ENCODE data around the gene C1QL4.
A peak's percentile ranks its signal among the peaks of the same experiment; 100 is the strongest.

The C1QL4 gene

DNA sequence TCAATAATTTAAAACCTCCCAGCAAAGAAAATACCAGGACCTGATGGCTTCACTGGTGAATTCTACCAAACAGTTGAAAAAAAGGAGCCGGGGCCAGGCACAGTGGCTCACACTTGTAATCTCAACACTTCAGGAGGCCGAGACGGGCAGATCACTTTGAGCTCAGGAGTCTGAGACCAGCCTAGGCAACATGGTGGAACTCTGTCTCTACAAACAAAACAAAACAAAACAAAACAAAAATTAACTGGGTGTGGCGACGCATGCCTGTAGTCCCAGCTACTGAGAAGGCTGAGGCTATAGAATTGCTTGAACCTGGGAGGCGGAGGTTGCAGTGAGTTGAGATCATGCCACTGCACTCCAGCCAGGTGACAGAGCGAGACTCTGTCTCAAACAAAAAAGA is 27.6 kb downstream of the C1QL4 start:
- DNase-seq (ENCODE audit: insufficient read length, low spot score) = no peak
- FAIRE-seq = no peak
- TF ChIP-seq, protein P1, sequence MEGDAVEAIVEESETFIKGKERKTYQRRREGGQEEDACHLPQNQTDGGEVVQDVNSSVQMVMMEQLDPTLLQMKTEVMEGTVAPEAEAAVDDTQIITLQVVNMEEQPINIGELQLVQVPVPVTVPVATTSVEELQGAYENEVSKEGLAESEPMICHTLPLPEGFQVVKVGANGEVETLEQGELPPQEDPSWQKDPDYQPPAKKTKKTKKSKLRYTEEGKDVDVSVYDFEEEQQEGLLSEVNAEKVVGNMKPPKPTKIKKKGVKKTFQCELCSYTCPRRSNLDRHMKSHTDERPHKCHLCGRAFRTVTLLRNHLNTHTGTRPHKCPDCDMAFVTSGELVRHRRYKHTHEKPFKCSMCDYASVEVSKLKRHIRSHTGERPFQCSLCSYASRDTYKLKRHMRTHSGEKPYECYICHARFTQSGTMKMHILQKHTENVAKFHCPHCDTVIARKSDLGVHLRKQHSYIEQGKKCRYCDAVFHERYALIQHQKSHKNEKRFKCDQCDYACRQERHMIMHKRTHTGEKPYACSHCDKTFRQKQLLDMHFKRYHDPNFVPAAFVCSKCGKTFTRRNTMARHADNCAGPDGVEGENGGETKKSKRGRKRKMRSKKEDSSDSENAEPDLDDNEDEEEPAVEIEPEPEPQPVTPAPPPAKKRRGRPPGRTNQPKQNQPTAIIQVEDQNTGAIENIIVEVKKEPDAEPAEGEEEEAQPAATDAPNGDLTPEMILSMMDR (IDR thresholded peaks at IDR 0.05; ENCODE audit: insufficient read depth, missing control alignments) = no peak

DNA sequence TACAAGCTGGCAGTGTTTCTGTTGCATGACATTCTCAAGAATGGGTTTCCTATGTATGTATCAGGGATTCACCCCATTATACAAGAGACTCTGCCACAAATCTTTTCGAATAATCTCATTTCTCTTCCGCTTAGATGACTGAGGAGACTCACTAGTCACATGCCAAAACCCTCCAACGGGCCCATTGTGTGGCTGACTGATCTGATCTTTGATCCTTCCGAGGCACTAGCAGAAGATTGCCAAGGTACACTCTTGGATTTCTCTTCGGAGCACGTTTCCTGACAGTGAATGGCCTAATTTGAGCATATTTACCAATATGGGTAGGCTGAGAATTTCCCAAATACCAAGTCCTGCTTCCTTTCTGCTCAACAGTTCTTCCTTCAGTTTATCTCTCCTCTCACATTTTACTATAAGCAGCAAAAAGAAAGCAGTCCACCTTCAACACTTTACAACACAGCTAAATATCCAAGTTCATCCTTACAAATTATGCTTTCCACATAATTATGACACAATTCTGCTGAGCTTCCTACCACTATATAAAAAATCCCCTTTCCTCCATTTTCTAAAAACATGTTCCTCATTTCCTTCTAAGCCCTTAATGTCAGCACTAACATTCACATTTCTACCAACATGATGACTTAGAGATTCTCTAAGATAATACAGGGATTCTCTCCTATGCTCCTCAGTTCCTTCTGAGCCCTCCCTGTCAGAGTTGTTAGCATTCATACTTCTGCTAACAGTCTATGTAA is 31.1 kb downstream of the C1QL4 start:
- FAIRE-seq = no peak
- TF ChIP-seq, protein P1 (IDR thresholded peaks at IDR 0.05; ENCODE audit: insufficient read depth, missing control alignments) = no peak
- DNase-seq (ENCODE audit: insufficient read length, low spot score) = no peak

DNA sequence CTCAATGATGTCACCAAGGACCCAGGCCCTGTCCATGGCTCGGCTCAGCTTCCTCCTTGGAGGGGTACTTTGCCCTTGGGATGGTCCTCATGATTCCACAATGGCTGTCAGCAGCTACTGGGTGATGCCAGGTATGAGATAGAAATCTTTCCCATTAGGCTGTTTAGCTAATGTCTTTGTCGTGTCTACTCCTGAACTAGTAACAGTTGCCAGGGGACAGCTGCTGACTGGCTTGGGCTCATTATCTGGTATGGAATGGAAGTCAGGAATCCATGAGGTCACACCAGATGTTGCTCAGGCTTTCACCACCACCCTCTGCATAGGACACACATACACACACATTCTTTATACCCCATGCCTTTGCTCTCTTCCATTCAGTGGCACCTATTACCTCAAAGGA is 32.8 kb downstream of the C1QL4 start:
- FAIRE-seq (no peak), DNase-seq (ENCODE audit: insufficient read length, low spot score) (no peak)
- TF ChIP-seq, protein P1 (IDR thresholded peaks at IDR 0.05; ENCODE audit: insufficient read depth, missing control alignments) = no peak

DNA sequence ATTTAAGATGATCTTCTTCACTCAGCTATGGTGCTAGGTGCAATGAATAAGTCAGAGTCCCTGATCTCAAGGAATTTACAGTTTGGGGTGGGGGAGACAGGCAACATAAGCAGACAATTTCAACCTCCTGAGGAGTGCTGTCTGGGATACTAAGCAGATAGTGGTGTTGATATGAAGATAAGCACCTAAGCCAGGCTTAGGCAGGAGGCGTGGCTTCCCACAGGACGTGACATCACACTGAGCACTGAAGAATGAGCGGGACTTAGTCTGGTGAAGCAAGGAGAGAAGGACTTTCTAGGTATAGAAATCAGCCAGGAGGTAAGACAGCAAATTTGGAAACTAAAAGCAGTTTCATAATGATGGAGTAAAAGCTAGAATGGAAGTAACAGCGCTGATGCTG is 35.2 kb downstream of the C1QL4 start:
- FAIRE-seq = no peak
- DNase-seq (ENCODE audit: insufficient read length, low spot score) = no peak
- TF ChIP-seq, protein P1 (IDR thresholded peaks at IDR 0.05; ENCODE audit: insufficient read depth, missing control alignments) = no peak

DNA sequence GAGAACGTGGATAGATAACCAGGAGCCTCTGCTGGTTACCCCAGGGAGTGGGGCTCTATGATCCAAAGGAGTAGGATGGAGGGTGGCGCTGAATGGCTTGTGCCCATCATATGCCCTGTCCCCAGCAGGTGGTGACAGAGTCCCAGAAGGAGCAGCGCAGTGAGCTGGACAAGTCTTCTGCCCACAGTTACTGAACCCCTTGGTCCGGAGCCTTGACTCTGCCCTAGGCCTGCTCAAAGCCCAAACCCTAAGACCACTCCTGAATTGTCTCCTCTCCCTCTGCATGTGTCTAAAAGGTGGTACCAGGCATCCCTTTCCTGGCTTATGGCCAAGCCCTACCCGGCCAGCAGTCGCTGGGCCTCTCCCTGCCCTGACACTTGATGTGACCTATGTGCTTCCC is 38.8 kb downstream of the C1QL4 start:
- TF ChIP-seq, protein P1 (IDR thresholded peaks at IDR 0.05; ENCODE audit: insufficient read depth, missing control alignments) = no peak
- DNase-seq (ENCODE audit: insufficient read length, low spot score) (peak; percentile 5), FAIRE-seq (no peak)

DNA sequence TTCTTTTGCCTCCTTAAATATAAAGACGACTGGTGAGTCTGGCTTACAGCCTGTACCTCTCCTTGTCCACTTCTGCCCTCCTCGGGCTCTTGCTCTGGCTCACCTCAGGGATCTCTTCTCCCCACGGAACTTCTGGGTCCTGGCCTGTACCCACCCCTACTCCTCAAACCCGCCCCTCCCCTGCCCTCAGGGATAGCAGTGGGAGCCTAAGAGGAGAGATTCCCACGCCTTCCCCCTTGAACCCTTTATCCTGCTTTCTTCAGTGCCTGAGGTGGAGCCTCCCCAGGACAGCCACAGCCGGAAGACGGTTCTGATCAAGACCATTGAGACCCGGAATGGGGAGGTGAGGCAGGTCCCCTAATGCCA is 39.3 kb downstream of the C1QL4 start:
- DNase-seq (ENCODE audit: insufficient read length, low spot score) (no peak), FAIRE-seq (no peak)
- TF ChIP-seq, protein P1 (IDR thresholded peaks at IDR 0.05; ENCODE audit: insufficient read depth, missing control alignments) = no peak

DNA sequence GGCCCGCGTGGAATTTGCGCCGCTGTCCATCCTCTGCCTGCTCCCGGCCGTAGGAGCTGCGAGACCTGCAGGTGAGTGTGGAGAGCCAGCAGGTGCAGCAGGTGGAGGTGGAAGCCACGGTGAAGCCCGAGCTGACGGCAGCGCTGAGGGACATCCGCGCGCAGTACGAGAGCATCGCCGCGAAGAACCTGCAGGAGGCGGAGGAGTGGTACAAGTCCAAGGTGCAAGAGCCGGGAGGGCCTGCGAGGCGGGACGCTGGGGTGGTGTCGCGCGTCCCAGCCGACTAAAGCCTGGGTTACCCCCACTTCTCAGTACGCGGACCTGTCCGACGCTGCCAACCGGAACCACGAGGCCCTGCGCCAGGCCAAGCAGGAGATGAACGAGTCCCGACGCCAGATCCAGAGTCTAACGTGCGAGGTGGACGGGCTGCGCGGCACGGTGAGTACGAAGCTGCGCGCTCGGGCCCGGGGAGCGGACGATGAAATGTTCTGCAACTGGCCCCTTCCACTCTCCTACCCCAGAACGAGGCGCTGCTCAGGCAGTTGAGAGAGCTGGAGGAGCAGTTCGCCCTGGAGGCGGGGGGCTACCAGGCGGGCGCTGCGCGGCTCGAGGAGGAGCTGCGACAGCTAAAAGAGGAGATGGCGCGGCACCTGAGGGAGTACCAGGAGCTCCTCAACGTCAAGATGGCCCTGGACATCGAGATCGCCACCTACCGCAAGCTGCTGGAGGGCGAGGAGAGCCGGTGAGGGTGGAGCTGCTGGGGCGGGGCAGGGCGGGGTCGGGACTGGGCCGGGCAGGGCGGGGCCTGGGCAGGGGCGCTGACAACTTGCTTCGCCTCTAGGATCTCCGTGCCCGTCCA is 39.9 kb downstream of the C1QL4 start:
- TF ChIP-seq, protein P1 (IDR thresholded peaks at IDR 0.05; ENCODE audit: insufficient read depth, missing control alignments) = no peak
- DNase-seq (ENCODE audit: insufficient read length, low spot score) (peak; percentile 74), FAIRE-seq (no peak)

Data from D721Med (cell line).